LoVo (cell line): Measurements from ENCODE around the gene UNC119.
A peak's percentile ranks its signal among the peaks of the same experiment; 100 is the strongest.
"Not testable (repeated sequence)": the region's sequence is repeated elsewhere in the genome, so short reads cannot be mapped to it uniquely, and the experiment has no call there.

Experiments
- DNase-seq: peaks from one replicate; pipeline ENCODE4 v3.0.0-alpha.2; 2016; ENCODE audit warnings: low spot score

The UNC119 gene

DNA sequence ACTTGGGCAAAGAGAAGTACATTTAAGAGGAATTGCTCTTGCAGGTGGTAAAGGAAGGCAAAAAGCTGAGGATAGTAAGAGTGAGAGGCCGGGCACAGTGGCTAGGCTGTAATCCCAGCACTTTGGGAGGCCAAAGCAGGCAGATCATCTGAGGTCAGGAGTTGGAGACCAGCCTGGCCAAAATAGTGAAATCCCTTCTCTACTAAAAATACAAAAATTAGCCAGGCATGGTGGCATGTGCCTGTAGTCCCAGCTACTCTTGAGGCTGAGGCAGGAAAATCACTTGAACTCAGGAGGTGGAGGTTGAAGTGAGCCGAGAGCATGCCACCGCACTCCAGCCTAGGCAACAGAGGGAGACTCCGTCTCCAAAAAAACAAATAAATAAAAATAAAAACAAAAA lies 30.1 kb downstream of the UNC119 start:
- DNase-seq: not testable (repeated sequence)

DNA sequence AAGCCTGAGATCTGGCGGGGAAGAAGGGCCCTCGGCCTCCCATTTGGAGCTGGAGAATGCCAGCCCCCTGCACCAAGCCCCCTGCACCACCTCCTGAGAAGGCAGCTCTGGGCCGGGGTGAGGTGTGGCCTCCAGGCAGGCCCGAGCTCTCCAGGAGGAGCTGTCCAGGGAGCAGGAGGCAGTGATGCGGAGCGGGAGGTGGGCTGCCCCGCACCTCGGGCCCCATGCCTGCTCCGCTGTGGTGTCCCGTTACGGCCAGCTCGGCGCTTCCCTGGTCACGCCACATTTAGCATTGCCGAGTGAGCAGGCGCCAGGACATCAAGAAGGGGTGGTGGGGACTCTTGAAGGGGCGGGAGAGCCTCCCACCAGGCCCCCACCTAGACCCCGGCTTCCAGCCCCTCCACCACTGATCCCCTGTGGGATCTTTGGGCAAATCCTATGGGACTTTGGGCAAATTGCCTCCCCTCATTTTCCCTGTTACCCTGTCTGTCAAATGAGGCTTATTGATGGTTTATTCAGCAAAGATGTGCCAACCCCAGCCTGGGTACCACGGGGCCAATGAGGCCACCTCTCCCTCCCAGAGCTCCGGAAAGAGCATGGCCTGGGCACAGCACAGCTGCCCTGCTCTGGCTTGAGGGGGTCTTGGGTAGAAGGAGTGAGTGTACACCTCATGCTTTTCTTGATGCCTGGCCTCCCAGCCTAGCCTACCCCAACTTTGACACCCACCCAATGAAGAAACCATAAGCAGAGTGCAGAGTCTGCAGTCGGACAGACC lies 30.9 kb downstream of the UNC119 start:
- no peak for DNase-seq

DNA sequence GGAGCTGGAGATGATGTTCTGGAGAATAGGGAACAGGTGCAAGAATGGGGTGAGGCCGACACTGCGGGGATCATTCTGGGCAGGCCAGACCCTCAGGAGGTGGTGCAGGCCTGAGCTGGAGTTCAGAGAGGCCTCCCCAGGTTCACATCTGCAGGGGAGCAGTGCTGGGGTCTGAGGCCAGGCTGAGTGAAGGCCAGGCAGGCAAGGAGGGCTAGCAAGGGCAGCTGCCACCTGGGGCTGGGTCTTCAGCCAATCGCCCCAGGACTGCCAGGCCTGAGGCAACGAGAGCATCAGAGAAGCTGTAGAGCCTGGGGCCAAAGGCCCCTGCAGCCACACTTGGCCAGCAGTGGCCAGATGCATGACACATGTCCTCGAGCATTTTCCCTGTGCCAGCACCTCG lies 31.7 kb downstream of the UNC119 start:
- DNase-seq: no peak

DNA sequence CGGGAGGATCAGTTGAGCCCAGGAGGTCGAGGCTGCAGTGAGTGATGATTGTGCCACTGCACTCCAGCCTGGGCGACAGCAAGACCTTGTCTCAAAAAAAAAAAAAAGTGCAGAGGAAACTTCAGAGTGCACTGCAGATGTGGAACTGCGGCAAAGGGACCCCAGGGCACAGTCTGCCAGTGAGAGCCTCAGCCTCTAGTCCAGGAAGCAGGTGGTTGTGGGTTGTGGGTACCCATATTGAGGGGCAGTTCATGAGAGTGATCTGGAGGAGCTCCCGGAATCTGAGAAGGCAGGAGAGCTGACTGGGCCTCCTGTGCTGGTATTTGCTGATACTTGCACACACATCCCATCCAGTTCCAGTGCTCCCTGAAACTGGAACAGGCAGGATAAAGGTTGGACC lies 33.2 kb downstream of the UNC119 start:
- no peak for DNase-seq

DNA sequence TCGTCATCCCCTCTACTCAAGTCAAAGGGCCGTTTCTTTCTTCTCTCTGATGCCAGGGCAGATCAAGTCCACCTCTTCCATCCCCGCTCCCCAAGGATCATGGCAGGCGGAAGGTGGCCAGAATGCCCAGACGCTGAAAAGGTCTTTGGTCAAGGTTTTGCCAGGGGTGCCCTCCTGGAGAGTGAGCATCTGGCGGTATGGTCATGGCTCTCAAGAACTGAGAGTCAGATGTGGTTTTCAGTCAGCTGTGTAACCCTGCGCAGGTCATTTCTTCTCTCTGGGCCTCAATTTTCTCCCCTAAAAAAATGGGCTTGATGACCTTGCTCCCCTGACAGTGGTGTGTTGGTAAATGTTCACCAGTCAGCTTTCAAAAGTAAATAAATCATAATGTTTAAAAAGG lies 33.8 kb downstream of the UNC119 start:
- no peak for DNase-seq

GRCh38 chr17:28518132-28518531 lies 34.3 kb downstream of the UNC119 start:
- DNase-seq: no peak

DNA sequence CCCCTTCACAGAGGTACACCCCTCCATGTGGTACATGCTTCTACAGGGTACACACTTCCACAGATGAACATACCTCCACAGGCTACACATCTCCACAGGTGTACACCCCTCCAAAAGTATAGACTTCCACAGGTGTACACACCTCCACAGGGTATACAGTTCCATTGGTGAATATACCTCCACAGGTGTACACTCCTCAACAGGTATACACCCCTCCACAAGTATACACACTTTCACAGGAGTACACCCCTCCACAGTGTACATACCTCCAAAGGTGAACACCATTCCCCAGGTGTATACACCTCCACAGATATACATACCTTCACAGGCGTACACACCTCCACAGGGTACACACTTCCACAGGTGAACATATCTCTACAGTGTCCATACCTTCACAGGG lies 36.9 kb downstream of the UNC119 start:
- no peak for DNase-seq

DNA sequence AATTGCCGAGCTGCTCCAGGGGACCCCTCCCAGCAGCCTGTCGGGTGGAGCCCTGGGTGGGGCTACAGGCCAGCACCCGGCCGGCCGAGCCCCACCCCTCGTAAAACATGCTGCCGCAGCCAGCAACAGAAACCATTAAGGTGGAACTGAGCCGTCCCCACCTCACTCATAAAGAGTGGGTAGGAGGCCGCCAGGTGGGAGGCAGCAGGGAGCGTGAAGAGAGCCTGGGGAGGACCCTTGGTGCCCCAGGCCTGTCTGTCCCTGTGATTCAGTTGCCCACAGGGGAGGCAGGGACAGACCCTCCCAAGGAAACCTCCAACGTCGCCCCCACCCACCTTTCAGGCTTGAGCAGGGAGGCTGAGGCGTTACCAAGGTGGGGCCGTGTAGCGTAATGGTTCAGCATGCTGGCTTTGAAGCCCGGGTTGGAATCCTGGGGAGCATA lies 37.8 kb downstream of the UNC119 start:
- DNase-seq: peak; percentile 39

DNA sequence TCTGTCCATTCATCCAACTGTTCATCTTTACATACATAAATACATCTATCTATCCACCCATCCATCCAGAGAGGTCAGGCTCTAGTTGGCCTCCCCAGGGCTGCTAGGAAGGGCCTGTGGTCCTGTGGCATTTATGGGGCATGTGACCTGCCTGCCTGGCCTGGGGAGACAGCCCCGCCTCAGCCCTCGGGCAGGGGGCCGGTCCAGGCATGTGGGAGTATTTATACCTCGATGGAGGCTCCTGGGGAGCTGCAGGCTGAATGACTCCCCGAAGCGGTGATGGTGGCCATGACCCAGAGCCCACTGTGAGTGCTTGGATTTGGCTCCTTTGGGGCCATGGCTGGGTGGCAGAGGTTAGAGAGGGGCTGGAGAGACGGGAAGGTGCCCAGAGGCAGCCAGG lies 38.9 kb downstream of the UNC119 start:
- DNase-seq: no peak

GRCh38 chr17:28511858-28512461 lies 40.5 kb downstream of the UNC119 start:
- no peak for DNase-seq

DNA sequence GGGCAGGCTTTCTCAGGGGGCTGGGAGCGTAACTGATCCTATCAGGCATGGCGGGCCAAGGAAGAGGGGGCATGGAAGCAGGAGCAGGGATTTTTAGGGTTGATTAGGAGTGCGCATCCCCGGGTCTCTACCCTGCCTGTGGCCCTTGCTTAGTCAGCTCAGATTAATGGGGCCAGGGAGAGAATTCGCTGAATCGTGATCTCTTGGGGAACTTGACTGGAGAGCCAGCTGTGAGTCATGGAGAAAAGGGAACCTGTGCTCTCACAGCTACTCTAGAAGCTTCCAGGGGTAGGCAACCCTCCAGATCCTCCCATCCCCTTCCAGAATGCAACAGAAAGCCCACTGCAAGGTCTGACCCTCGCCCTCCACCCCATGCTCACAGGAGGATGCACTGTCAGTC lies 42.6 kb downstream of the UNC119 start:
- DNase-seq: no peak

GRCh38 chr17:28508211-28508724 lies 44.2 kb downstream of the UNC119 start:
- no peak for DNase-seq

- no peak for DNase-seq
These were observed 44.7 kb downstream of the UNC119 start for GRCh38 chr17:28507567-28508203.

DNA sequence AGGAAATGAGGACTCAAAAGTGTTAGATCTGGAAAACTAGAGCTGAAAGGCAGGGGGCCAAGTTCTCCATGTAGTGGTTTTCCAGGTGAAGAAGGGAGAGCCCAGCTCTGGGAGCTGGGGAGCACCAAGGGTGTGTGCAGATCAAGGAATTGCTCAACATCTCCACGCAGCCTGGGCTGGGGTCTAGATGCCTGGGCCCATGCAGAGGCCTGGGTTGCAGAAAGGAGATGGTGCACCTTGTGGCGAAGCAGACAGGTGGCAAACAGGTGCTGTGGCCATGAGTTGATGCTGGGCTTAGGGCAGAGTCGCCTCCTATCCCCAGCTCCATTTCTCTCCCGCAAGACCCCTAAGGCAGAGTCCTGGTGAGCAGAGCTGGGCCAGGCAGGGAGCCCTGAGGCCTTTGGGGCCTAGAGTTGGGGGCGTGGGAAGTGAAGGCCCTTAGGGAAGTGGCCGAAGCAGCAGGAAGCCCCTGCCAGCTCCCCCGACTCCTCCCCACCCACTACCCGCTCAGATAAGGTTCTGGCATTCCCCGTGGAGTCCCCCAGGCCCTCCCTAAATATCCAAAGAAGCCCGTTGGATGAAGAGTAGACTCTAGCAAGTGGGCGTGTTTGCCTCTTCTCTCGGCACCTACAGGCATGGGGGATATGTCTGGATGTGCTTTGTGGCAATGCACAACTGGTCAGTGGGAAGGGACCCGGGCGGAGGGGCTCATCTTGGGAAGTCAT lies 45.5 kb downstream of the UNC119 start:
- no peak for DNase-seq

GRCh38 chr17:28505986-28506665 lies 46.3 kb downstream of the UNC119 start, which contains the start of gene FOXN1:
TSS of gene FOXN1 (plus strand) at chr17:28506348. CDS start at chr17:28523970, 17,622 bp downstream.
- no peak for DNase-seq

DNA sequence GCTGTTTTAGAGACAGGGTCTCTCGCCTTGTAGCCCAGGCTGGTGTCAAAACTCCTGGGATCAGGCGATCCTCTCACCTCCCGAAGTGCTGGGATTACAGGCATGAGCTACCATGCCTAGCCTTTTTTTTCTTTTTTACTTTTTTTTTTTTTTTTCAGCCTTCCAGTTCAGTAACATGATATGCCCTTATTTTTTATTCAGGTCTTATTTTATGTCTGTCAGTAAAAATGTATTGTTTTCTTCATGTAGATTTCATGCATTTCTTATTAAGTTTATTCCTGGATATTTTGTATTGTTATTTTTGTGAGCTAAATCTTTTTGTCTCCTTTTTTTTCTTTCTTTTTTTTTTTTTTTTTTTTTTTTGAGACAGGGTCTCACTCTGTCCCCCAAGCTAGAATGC lies 49.0 kb downstream of the UNC119 start:
- no peak for DNase-seq

GRCh38 chr17:28501421-28502284 lies 50.8 kb downstream of the UNC119 start:
- DNase-seq: no peak

DNA sequence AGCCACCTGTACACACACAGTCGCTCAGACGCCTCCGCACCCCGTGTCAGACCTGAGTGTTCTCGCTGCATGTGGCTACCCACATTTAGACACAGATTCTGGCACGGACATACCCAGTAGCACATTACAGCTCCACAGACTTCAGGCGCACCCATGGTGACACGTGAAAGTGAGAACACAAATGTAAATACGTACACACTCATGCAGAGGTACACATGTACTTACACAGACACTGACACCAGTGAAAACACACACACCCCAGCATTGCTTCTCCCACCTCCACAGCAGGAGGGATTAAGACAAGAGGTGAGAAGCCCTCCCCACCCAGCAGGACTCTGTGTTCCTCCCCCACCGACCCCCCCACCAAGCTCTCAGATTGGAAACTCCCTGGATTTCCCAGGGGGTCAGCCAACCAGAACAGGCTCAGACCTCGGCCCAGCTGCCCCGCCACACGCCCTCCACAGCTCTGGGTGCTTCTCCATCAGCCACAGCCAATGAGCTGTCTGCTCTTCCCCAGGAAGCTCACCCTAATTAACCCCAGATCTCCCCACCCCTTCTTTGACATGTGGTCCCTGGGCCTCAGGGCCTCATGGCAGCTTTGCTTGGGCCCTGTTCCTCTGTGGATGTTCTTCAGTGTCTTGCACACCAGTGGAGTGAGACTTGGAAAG lies 51.6 kb downstream of the UNC119 start:
- no peak for DNase-seq

DNA sequence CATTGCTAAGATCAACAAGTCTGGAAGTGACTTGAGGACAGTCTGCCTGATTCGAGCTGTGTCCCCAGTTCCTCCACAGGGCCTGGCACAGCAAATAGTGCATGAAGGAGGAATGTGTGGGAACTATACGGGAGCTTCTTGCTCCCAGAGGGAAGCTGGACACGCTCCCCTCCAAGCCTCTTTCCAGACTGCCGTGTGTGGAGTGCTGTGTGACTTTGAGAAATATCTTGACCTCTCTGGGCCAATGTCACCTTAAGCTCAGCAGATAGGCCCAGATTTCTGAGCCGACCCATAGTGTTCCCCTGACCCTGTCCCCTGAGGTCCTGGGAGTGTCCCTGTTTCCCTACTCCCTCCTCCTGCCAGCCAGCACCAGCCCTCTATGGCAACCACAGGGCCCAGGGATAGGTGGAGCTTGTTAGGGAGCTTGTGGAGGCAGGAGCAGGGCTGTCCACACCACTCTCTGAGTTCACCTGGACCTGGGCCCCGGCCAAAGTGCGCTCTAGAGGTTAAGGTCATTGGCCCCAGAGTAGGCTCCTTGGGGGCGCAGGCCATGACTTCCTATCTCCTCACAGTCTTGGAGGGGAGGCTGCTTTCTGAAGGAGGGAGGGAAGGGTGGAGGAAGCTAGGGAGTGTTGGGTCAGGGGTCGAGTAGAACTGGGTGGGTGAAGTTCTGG lies 52.6 kb downstream of the UNC119 start:
- no peak for DNase-seq

DNA sequence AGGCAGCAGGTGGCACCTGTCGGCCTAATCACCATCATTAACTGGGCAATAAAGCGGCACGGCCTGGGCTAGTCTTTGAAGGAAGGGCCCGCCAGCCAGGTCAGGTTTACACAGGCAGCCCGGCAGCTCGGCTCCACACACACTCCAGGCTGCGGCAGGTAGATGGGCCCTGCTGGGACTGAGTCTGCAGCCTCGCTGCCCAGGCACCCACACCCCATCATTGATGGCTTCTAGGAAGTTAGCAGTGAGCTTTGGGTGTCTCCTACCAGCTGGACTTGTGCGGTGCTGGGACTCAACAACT lies 53.1 kb downstream of the UNC119 start:
- DNase-seq: no peak
